ENCODE results near the gene CCSER2.
A peak's percentile ranks its signal among the peaks of the same experiment; 100 is the strongest.

The CCSER2 gene

GRCh38 chr10:84306751-84307384 lies 21.5 kb upstream of the CCSER2 start:
- no peak for TF ChIP-seq ZNF565 (CRISPR knock-in tag; conservative IDR thresholded peaks at IDR 0.05; ENCODE audit: low read depth)
- TF ChIP-seq ZFP30 (CRISPR knock-in tag; IDR thresholded peaks at IDR 0.05): no peak
- TF ChIP-seq CSDC2 (CRISPR knock-in tag; IDR thresholded peaks at IDR 0.05): no peak
- TF ChIP-seq POU6F1 (CRISPR knock-in tag; IDR thresholded peaks at IDR 0.05; ENCODE audit: borderline replicate concordance, low read depth): no peak
- no peak for TF ChIP-seq TSHZ2 (CRISPR knock-in tag; IDR thresholded peaks at IDR 0.05)
- TF ChIP-seq OSR1 (CRISPR knock-in tag; IDR thresholded peaks at IDR 0.05): no peak
- TF ChIP-seq PPARA (CRISPR knock-in tag; IDR thresholded peaks at IDR 0.05; ENCODE audit: borderline replicate concordance): no peak
- TF ChIP-seq PATZ1 (CRISPR knock-in tag; IDR thresholded peaks at IDR 0.05; ENCODE audit: borderline replicate concordance): no peak
- no peak for TF ChIP-seq TOX (CRISPR knock-in tag; IDR thresholded peaks at IDR 0.05; ENCODE audit: borderline replicate concordance)
- TF ChIP-seq CSRNP3 (CRISPR knock-in tag; IDR thresholded peaks at IDR 0.05): no peak
- no peak for TF ChIP-seq SNAI2 (CRISPR knock-in tag; IDR thresholded peaks at IDR 0.05)
- TF ChIP-seq ISL1 (CRISPR knock-in tag; IDR thresholded peaks at IDR 0.05): no peak
- TF ChIP-seq ZNF8 (CRISPR knock-in tag; IDR thresholded peaks at IDR 0.05): no peak
- TF ChIP-seq GLIS3 (CRISPR knock-in tag; IDR thresholded peaks at IDR 0.05): no peak
- no peak for TF ChIP-seq ESRRG (CRISPR knock-in tag; IDR thresholded peaks at IDR 0.05)
- no peak for TF ChIP-seq ARNTL (CRISPR knock-in tag; IDR thresholded peaks at IDR 0.05; ENCODE audit: borderline replicate concordance, low read depth)
- ATAC-seq: no peak

- TF ChIP-seq TOX (CRISPR knock-in tag; IDR thresholded peaks at IDR 0.05; ENCODE audit: borderline replicate concordance) (no peak), RARB (CRISPR knock-in tag; IDR thresholded peaks at IDR 0.05) (no peak), ZFP30 (CRISPR knock-in tag; IDR thresholded peaks at IDR 0.05) (no peak), BACH2 (CRISPR knock-in tag; IDR thresholded peaks at IDR 0.05; ENCODE audit: borderline replicate concordance) (no peak), ZFP3 (CRISPR knock-in tag; IDR thresholded peaks at IDR 0.05) (no peak), CSDC2 (CRISPR knock-in tag; IDR thresholded peaks at IDR 0.05) (no peak), TSHZ2 (CRISPR knock-in tag; IDR thresholded peaks at IDR 0.05) (no peak), GLIS3 (CRISPR knock-in tag; IDR thresholded peaks at IDR 0.05) (no peak), PPARA (CRISPR knock-in tag; IDR thresholded peaks at IDR 0.05; ENCODE audit: borderline replicate concordance) (no peak)
- ATAC-seq: peak; percentile 19; the same call in 2 of the 3 replicates
Measured at GRCh38 chr10:84308021-84308420, 20.4 kb upstream of the CCSER2 start.

All from SK-N-SH treated with all-trans-retinoic acid at 6 μM for 48 hours (cell line).